ENCODE data around the gene ARMC10. TPM values are rescaled to one million over a fixed set of nuclear protein-coding genes. Genes with fewer than 3 reads are reported as not detected.

The ARMC10 gene
- 29.6 to 35.5 TPM (median 33.4 TPM) in 5 replicates for total RNA-seq (2022; extraction: Qiagen RNA extraction)

GRCh38 chr7:103074519-103075336 lies at the start of gene ARMC10, which contains the start of gene FBXL13:
Gene ARMC10, plus strand, starts transcription at chr7:103075140. Its CDS starts 133 bp downstream, at chr7:103075273.
Gene FBXL13, minus strand, starts transcription at chr7:103074796.

Other genes starting within 250 kb of the ARMC10 start
- 0.12 TPM in 1 of 5 replicates, not detected in the others for gene LRRC17, start 162.1 kb upstream of the ARMC10 start, total RNA-seq (2022; extraction: Qiagen RNA extraction)
- 0.17 to 0.78 TPM (median 0.36 TPM) in 5 replicates for gene FBXL13, start 344 bp upstream of the ARMC10 start, total RNA-seq (2022; extraction: Qiagen RNA extraction)
- 2.1 to 5.8 TPM (median 3.8 TPM) in 5 replicates for gene NAPEPLD, start 74.0 kb downstream of the ARMC10 start, total RNA-seq (2022; extraction: Qiagen RNA extraction)
- 64.9 to 77.8 TPM (median 67.6 TPM) in 5 replicates for gene PMPCB, start 222.3 kb downstream of the ARMC10 start, total RNA-seq (2022; extraction: Qiagen RNA extraction)

Measured in A549 treated with Hydrocortisone at 1 μM for 4 hours (cell line).